HepG2 (cell line): ENCODE data around the gene RNF40. TPM values are rescaled to one million over a fixed set of nuclear protein-coding genes. Genes with fewer than 3 reads are reported as not detected.

Source experiments
- ATAC-seq: fragments of 200-7000 bp; cut with Tn5 transposase; 3 replicates; pipeline ENCODE4 v1.9.1; 2020; ENCODE audit warnings: mild to moderate bottlenecking, moderate library complexity
- BruUV-seq: library from RNA; stranded (reverse); fragments of 400-500 nt; replicated peaks from 2 replicates; lab custom pipeline; 2021; lab: Mats Ljungman, UMichigan
- CTCF ChIA-PET: fragments of 300-600 bp; formaldehyde crosslinking; extraction: SDS; loops from one replicate; lab custom pipeline; 2021; ENCODE audit warnings: low total read pairs, inconsistent platforms, low intra/inter-chr PET ratio; lab: Yijun Ruan, JAX
- POLR2A ChIA-PET: fragments of 350-600 bp; sonication (Branson Sonifier 250); formaldehyde crosslinking; loops from one replicate; lab custom pipeline; 2020; ENCODE audit warnings: antibody characterized with exemption, inconsistent platforms; lab: Yijun Ruan, JAX
- DNase-seq: peaks from one replicate; pipeline ENCODE4 v3.0.0-alpha.2; 2015; ENCODE audit warnings: low spot score
- FAIRE-seq: peaks from 3 replicates; lab custom pipeline; 2011; peaks lifted over from hg19 to GRCh38; lab: Jason Lieb, UNC
- H2AFZ ChIP-seq: one replicate; pipeline ENCODE4 v1.6.1; 2011; ENCODE audit warnings: low read length, inconsistent platforms
- H3K27ac ChIP-seq: fragments of 300-600 bp; 3 replicates; pipeline ENCODE4 v1.8.0; 2011; ENCODE audit warnings: mixed run types, mild to moderate bottlenecking, mixed read lengths, low read length, inconsistent platforms; ENCODE audit not compliant: insufficient read depth; ENCODE audit errors: extremely low read length
- H3K27me3 ChIP-seq, 2 experiments: fragments of 200-600 bp in 1 of 2; 2 replicates in 1 of 2; 3 replicates in 1 of 2; pipeline versions ENCODE4 v1.6.0 to v1.8.0; 2011; ENCODE audit warnings: low read length in 2 of 2, mild to moderate bottlenecking in 2 of 2, moderate library complexity in 2 of 2, inconsistent platforms in 1 of 2; ENCODE audit not compliant: insufficient read depth in 2 of 2, control insufficient read depth in 1 of 2
- H3K36me3 ChIP-seq, 2 experiments: fragments of 200-600 bp in 1 of 2; replicated peaks in 1 of 2; 2 replicates in 1 of 2; 3 replicates in 1 of 2; pipeline versions ENCODE4 v1.5.1 to v1.8.0; 2011; ENCODE audit warnings: low read length in 2 of 2, inconsistent platforms in 1 of 2; ENCODE audit not compliant: insufficient read depth in 2 of 2, control insufficient read depth in 1 of 2
- H3K4me1 ChIP-seq: 2 replicates; pipeline ENCODE4 v1.5.1; 2012; ENCODE audit warnings: low read length, inconsistent platforms; ENCODE audit not compliant: insufficient read depth
- H3K4me2 ChIP-seq: 2 replicates; pipeline ENCODE4 v1.6.0; 2011; ENCODE audit warnings: low read depth, low read length, inconsistent platforms
- H3K4me3 ChIP-seq, 3 experiments: fragments of 200-600 bp in 1 of 3; sonication (generic), shearing (Covaris generic) in 1 of 3; replicated peaks in 1 of 3; 2 replicates each; pipeline ENCODE4 v1.5.1; 2011 to 2016; ENCODE audit warnings: low read length in 3 of 3, inconsistent platforms in 2 of 3, low read depth in 2 of 3, mild to moderate bottlenecking in 2 of 3, control low read depth in 1 of 3, mixed read lengths in 1 of 3; ENCODE audit not compliant: insufficient read depth in 1 of 3
- H3K79me2 ChIP-seq: one replicate; pipeline ENCODE4 v1.6.1; 2011; ENCODE audit warnings: low read length, inconsistent platforms; ENCODE audit not compliant: insufficient read depth
- H3K9ac ChIP-seq: 2 replicates; pipeline ENCODE4 v1.6.0; 2011; ENCODE audit warnings: mild to moderate bottlenecking, low read depth, low read length, inconsistent platforms; ENCODE audit not compliant: insufficient read depth
- H3K9me3 ChIP-seq: 2 replicates; pipeline ENCODE4 v1.5.1; 2012; ENCODE audit warnings: mild to moderate bottlenecking, low read length
- H4K20me1 ChIP-seq: 2 replicates; pipeline ENCODE4 v1.6.0; 2011; ENCODE audit warnings: inconsistent platforms, mild to moderate bottlenecking, low read length, moderate library complexity; ENCODE audit not compliant: insufficient read depth
- AGO2 ChIP-seq: fragments of 200-400 bp; formaldehyde crosslinking; optimal IDR thresholded peaks from 2 replicates; pipeline ENCODE3; 2017; ENCODE audit warnings: mild to moderate bottlenecking, low read depth, low read length, moderate library complexity
- HMGXB3 ChIP-seq: sonication (generic); formaldehyde crosslinking; IDR thresholded peaks from 2 replicates; pipeline ENCODE4 v1.4.0; 2020; ENCODE audit warnings: missing genetic modification reagents, borderline replicate concordance
- POLR2G ChIP-seq: fragments of 200-400 bp; formaldehyde crosslinking; IDR thresholded peaks from 2 replicates; pipeline ENCODE4 v1.6.1; 2018; ENCODE audit warnings: mild to moderate bottlenecking, low read depth, low read length, moderate library complexity
- RBM22 ChIP-seq: fragments of 200-400 bp; formaldehyde crosslinking; optimal IDR thresholded peaks from 2 replicates; pipeline ENCODE3; 2017; ENCODE audit warnings: mild to moderate bottlenecking, low read length, moderate library complexity
- SAFB2 ChIP-seq: sonication (generic); formaldehyde crosslinking; IDR thresholded peaks from 2 replicates; pipeline ENCODE4 v1.5.1; 2020; ENCODE audit warnings: missing genetic modification reagents, low read depth, mild to moderate bottlenecking, borderline replicate concordance
- ZC3H13 ChIP-seq: sonication (generic); formaldehyde crosslinking; IDR thresholded peaks from 2 replicates; pipeline ENCODE4 v1.8.1; 2023; ENCODE audit warnings: mild to moderate bottlenecking, missing genetic modification reagents, moderate library complexity
- ZNF234 ChIP-seq: sonication (generic); formaldehyde crosslinking; conservative IDR thresholded peaks from 2 replicates; pipeline ENCODE4 v1.5.1; 2020; ENCODE audit warnings: mild to moderate bottlenecking, missing genetic modification reagents
- ZNF550 ChIP-seq: sonication (generic); formaldehyde crosslinking; IDR thresholded peaks from 2 replicates; pipeline ENCODE4 v1.4.0; 2020; ENCODE audit warnings: mild to moderate bottlenecking, missing genetic modification reagents, borderline replicate concordance
- ZNF775 ChIP-seq: sonication (generic); formaldehyde crosslinking; IDR thresholded peaks from 2 replicates; pipeline ENCODE4 v1.4.0; 2020; ENCODE audit warnings: missing genetic modification reagents, mild to moderate bottlenecking, moderate library complexity, borderline replicate concordance
- WGBS: methylation state at CpG from one replicate; pipeline ENCODE4 v1.1.6; 2017; ENCODE audit warnings: low lambda C conversion rate; 5-methylcytosine and 5-hydroxymethylcytosine counted together
- in situ Hi-C: cut with HindIII; loops from 2 replicates; pipeline ENCODE4 v1.10.0; 2017; ENCODE audit warnings: low pct_unique_long_range_greater_than_20kb; ENCODE audit not compliant: extremely low pct_ligation_motif_present
- intact Hi-C: fragments of 100-400 bp; cut with micrococcal nuclease; formaldehyde crosslinking; loops from one replicate; pipeline ENCODE4 v1.10.0; 2022; ENCODE audit not compliant: unreplicated experiment
- polyA plus RNA-seq, 8 experiments: library from polyadenylated mRNA; depleted of rRNA in 3 of 8; stranded (reverse) in 7 of 8; unstranded in 1 of 8; fragments of >200 nt; fragmentation: Illumina TruSeq in 4 of 8; extraction: Trizol in 4 of 8; gene quantifications; 2 replicates each; pipeline versions ENCODE4 v1.2.1 to v1.2.3, GENCODE V29; 2011 to 2016; ENCODE audit warnings: low read depth in 4 of 8, missing spikeins in 1 of 8, mixed read lengths in 1 of 8; ENCODE audit not compliant: insufficient read depth in 1 of 8
- total RNA-seq, 5 experiments: library from RNA; depleted of rRNA; stranded (reverse); fragments of >200 nt; fragmentation: Illumina TruSeq; extraction: Trizol; gene quantifications; 2 replicates each; pipeline ENCODE4 v1.2.3, GENCODE V29; 2016; ENCODE audit warnings: low read depth in 1 of 5
- TF ChIP-seq, protein P1 (sequence below): sonication (generic); formaldehyde crosslinking; IDR thresholded peaks from 2 replicates; pipeline ENCODE4 v1.5.1; 2020; ENCODE audit warnings: missing genetic modification reagents, mild to moderate bottlenecking, borderline replicate concordance
- TF ChIP-seq, protein P2 (sequence below): sonication (generic); formaldehyde crosslinking; IDR thresholded peaks from 2 replicates; pipeline ENCODE4 v1.9.0; 2022; ENCODE audit warnings: missing genetic modification reagents, mild to moderate bottlenecking, borderline replicate concordance
- TF ChIP-seq, protein P3 (sequence below): IDR thresholded peaks from 2 replicates; pipeline ENCODE4 v1.6.1; 2016; ENCODE audit warnings: missing genetic modification reagents, missing compliant biosample characterization

The RNF40 gene
- total and polyA plus RNA-seq, 2 of the 13 experiments (the other 11 are each of a cell fraction or from before 2014, with no cell fraction given), result 84.0 to 85.6 TPM

GRCh38 chr16:30738984-30739951 lies 22.9 kb upstream of the RNF40 start:
- no peaks in the 10 kb centered on the region for H3K9me3 ChIP-seq
- no peak for DNase-seq
- ATAC-seq, result peak; percentile 5; the same call in 2 of the 3 replicates
- no peaks in the 10 kb centered on the region for H3K79me2 ChIP-seq
- H4K20me1 ChIP-seq, result no peaks in the 10 kb centered on the region
- in situ Hi-C loops, result no loop called here
- H2AFZ ChIP-seq, result no peak overlapping the region
- H3K4me2 ChIP-seq, result no peak overlapping the region
- H3K4me1 ChIP-seq, result peaks cover 22% of the 10 kb centered on the region
- 95% methylated on average over 32 of the region's 37 CpGs for WGBS
- TF ChIP-seq RBM22 (peak; percentile 45), POLR2G (peak; percentile 24), ZNF775 (no peak), ZNF550 (CRISPR knock-in tag) (no peak), HMGXB3 (CRISPR knock-in tag) (no peak), ZC3H13 (CRISPR knock-in tag) (peak; percentile 92), SAFB2 (0 out of 2 replicates have a peak, but pooled peaks have one; percentile 40), AGO2 (peak; percentile 97), ZNF234 (CRISPR knock-in tag) (no peak)
- TF ChIP-seq, protein P1, sequence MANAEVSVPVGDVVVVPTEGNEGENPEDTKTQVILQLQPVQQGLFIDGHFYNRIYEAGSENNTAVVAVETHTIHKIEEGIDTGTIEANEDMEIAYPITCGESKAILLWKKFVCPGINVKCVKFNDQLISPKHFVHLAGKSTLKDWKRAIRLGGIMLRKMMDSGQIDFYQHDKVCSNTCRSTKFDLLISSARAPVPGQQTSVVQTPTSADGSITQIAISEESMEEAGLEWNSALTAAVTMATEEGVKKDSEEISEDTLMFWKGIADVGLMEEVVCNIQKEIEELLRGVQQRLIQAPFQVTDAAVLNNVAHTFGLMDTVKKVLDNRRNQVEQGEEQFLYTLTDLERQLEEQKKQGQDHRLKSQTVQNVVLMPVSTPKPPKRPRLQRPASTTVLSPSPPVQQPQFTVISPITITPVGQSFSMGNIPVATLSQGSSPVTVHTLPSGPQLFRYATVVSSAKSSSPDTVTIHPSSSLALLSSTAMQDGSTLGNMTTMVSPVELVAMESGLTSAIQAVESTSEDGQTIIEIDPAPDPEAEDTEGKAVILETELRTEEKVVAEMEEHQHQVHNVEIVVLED (CRISPR knock-in tag), result no peak
- TF ChIP-seq, protein P2, sequence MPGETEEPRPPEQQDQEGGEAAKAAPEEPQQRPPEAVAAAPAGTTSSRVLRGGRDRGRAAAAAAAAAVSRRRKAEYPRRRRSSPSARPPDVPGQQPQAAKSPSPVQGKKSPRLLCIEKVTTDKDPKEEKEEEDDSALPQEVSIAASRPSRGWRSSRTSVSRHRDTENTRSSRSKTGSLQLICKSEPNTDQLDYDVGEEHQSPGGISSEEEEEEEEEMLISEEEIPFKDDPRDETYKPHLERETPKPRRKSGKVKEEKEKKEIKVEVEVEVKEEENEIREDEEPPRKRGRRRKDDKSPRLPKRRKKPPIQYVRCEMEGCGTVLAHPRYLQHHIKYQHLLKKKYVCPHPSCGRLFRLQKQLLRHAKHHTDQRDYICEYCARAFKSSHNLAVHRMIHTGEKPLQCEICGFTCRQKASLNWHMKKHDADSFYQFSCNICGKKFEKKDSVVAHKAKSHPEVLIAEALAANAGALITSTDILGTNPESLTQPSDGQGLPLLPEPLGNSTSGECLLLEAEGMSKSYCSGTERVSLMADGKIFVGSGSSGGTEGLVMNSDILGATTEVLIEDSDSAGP (CRISPR knock-in tag), result 0 out of 2 replicates have a peak, but pooled peaks have one; percentile 21
- TF ChIP-seq, protein P3, sequence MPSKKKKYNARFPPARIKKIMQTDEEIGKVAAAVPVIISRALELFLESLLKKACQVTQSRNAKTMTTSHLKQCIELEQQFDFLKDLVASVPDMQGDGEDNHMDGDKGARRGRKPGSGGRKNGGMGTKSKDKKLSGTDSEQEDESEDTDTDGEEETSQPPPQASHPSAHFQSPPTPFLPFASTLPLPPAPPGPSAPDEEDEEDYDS (CRISPR knock-in tag), result no peak
- TF ChIP-seq, all 625 proteins: peak for 6
- FAIRE-seq, result no peak
- H3K27ac ChIP-seq, result no peak overlapping the region
- no peaks in the 10 kb centered on the region for H3K27me3 ChIP-seq
- ChIA-PET CTCF (no interaction called here), POLR2A (interaction anchor here (0.7 to 3.8 kb wide), 3 partner anchors 9 to 16 kb away, joined by 3 to 30 read pairs (median 3); partner anchors contain the start of gene PHKG2)
- H3K4me3 ChIP-seq, result no peak overlapping the region
- intact Hi-C loops, result no loop called here
- peaks cover 35 to 51% of the 10 kb centered on the region in 2 experiments for H3K36me3 ChIP-seq
- H3K9ac ChIP-seq, result no peak overlapping the region
- BruUV-seq, result no TSS peak
